Transverse colon (tissue), 3 donors: Measurements from ENCODE around the gene KRT8.

Experiments
- CTCF ChIP-seq, 5 experiments: fragments of 200-600 bp in 3 of 5; fragments of 450-650 bp in 2 of 5; sonication (generic) in 3 of 5; IDR thresholded peaks; 1 replicate in 2 of 5; 2 replicates in 3 of 5; pipeline ENCODE4 v1.5.1; 2016 to 2017; ENCODE audit warnings: antibody characterized with exemption in 5 of 5, inconsistent platforms in 3 of 5, mild to moderate bottlenecking in 2 of 5, moderate library complexity in 1 of 5
- EP300 ChIP-seq: sonication (generic); formaldehyde crosslinking; IDR thresholded peaks from one replicate; pipeline ENCODE4 v1.6.1; 2017; ENCODE audit warnings: antibody characterized with exemption, low read depth
- POLR2A ChIP-seq: fragments of 450-650 bp; IDR thresholded peaks from one replicate; pipeline ENCODE4 v1.6.1; 2016; ENCODE audit warnings: antibody characterized with exemption, mild to moderate bottlenecking, moderate library complexity

GRCh38 chr12:52949413-52950331 lies 44.8 kb upstream of the KRT8 start:
- peak in 1 of 5 experiments; percentile 50 for TF ChIP-seq CTCF (IDR thresholded peaks at IDR 0.05)
- TF ChIP-seq EP300, result peak; percentile 3
- TF ChIP-seq POLR2A, result peak; percentile 95
